Calu3 (cell line): ENCODE data around the gene MACO1. TPM values are rescaled to one million over a fixed set of nuclear protein-coding genes. Genes with fewer than 3 reads are reported as not detected.
A peak's percentile ranks its signal among the peaks of the same experiment; 100 is the strongest.
"Not testable (repeated sequence)": the region's sequence is repeated elsewhere in the genome, so short reads cannot be mapped to it uniquely, and the experiment has no call there.

Experiments used
- BruUV-seq: library from RNA; stranded (reverse); fragments of 400-500 nt; replicated peaks from 2 replicates; lab custom pipeline; 2021; lab: Mats Ljungman, UMichigan
- CTCF ChIA-PET: fragments of 300-600 bp; sonication (Branson Sonifier 250); formaldehyde crosslinking; loops from one replicate; lab custom pipeline; 2022; ENCODE audit warnings: antibody characterized with exemption; lab: Charles Lee
- DNase-seq: peaks from one replicate; pipeline ENCODE4 v3.0.0; 2022
- H3K27ac Mint-ChIP-seq: one replicate; pipeline ENCODE4 v1.8.0; 2022; ENCODE audit warnings: mixed read lengths; ENCODE audit not compliant: unreplicated experiment
- H3K27me3 Mint-ChIP-seq: one replicate; pipeline ENCODE4 v1.8.0; 2022; ENCODE audit warnings: mixed read lengths; ENCODE audit not compliant: unreplicated experiment
- H3K36me3 Mint-ChIP-seq: one replicate; pipeline ENCODE4 v1.8.0; 2022; ENCODE audit warnings: mild to moderate bottlenecking, moderate library complexity, mixed read lengths; ENCODE audit not compliant: insufficient read depth, unreplicated experiment
- H3K4me1 Mint-ChIP-seq: one replicate; pipeline ENCODE4 v1.8.0; 2022; ENCODE audit warnings: mild to moderate bottlenecking, low read depth, mixed read lengths; ENCODE audit not compliant: unreplicated experiment
- H3K4me3 Mint-ChIP-seq: one replicate; pipeline ENCODE4 v1.8.0; 2022; ENCODE audit warnings: mild to moderate bottlenecking, low read depth, moderate library complexity, mixed read lengths; ENCODE audit not compliant: unreplicated experiment
- H3K9me3 Mint-ChIP-seq: one replicate; pipeline ENCODE4 v1.8.0; 2022; ENCODE audit warnings: low read depth, mixed read lengths; ENCODE audit not compliant: unreplicated experiment
- intact Hi-C: fragments of 100-400 bp; cut with micrococcal nuclease; formaldehyde crosslinking; loops from one replicate; pipeline ENCODE4 v1.10.0; 2022; ENCODE audit not compliant: unreplicated experiment
- total RNA-seq: library from RNA; stranded (reverse); gene quantifications from 2 replicates; pipeline ENCODE4 v1.2.3, GENCODE V29; 2022
- TF ChIP-seq, protein P1 (sequence below): fragments of 200-600 bp; IDR thresholded peaks from one replicate; pipeline ENCODE4 v1.8.0; 2022; ENCODE audit warnings: antibody characterized with exemption; ENCODE audit not compliant: unreplicated experiment

MACO1 gene
- total RNA-seq, 1 experiment from 2014 or later, result 16.4 TPM

DNA sequence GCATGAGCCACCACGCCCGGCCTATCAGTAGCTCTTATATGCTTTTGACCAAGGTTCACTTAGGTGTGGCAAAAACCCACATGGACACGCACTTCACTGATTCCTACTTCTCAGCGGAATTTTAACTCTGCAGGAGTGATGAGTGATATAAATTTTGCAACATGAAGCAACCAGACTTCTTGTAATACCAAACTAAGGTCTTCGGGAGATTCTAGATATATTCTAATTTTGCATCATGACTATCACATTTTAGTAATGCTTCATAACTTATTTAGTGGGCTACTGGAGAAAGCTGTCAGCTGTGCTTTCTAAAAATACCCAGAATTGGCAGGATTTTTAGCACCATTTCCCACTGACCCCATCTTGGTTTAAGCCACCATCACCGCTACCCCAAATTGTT, 37.9 kb upstream of the MACO1 start:
- Mint-ChIP-seq H3K4me1 (no peaks in the 10 kb centered on the region), H3K4me3 (no peak overlapping the region), H3K9me3 (no peaks in the 10 kb centered on the region), H3K27ac (no peak overlapping the region), H3K27me3 (peaks cover 24% of the 10 kb centered on the region), H3K36me3 (no peaks in the 10 kb centered on the region)
- no peak for DNase-seq
- intact Hi-C loops, result no loop called here
- BruUV-seq, result no TSS peak
- TF ChIP-seq, protein P1, sequence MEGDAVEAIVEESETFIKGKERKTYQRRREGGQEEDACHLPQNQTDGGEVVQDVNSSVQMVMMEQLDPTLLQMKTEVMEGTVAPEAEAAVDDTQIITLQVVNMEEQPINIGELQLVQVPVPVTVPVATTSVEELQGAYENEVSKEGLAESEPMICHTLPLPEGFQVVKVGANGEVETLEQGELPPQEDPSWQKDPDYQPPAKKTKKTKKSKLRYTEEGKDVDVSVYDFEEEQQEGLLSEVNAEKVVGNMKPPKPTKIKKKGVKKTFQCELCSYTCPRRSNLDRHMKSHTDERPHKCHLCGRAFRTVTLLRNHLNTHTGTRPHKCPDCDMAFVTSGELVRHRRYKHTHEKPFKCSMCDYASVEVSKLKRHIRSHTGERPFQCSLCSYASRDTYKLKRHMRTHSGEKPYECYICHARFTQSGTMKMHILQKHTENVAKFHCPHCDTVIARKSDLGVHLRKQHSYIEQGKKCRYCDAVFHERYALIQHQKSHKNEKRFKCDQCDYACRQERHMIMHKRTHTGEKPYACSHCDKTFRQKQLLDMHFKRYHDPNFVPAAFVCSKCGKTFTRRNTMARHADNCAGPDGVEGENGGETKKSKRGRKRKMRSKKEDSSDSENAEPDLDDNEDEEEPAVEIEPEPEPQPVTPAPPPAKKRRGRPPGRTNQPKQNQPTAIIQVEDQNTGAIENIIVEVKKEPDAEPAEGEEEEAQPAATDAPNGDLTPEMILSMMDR, result no peak
- CTCF ChIA-PET, result no interaction called here

DNA sequence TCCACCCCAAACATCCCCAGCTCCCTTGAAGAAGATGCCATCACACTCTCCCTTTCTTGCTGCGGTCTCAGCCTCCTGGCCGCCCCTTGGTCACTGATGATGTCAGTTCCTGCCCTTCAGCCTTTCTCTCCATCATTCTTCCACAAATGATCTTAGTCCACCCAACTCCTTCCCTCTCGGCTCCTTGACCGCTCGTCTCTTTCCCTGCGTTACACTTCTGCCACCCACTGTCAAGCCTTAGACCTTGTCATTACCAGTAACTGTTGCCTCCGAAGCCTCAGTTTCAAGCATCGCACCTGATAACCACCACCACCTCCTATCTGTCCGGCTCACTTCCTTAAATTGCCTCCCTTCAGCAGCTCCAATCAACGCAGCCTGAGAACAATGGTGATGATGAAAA, 33.1 kb upstream of the MACO1 start:
- CTCF ChIA-PET, result interaction anchor here (0.6 kb wide), 1 partner anchor 102 kb away, joined by 3 read pairs; no protein-coding TSS in a partner anchor
- H3K36me3 Mint-ChIP-seq, DNase-seq, H3K9me3 Mint-ChIP-seq, H3K4me1 Mint-ChIP-seq, H3K27ac Mint-ChIP-seq, BruUV-seq, intact Hi-C loops, H3K4me3 Mint-ChIP-seq: not testable (repeated sequence)
- peaks cover 42% of the 10 kb centered on the region for H3K27me3 Mint-ChIP-seq

GRCh38 chr1:25398079-25398478, 32.6 kb upstream of the MACO1 start:
- H3K27ac Mint-ChIP-seq, intact Hi-C loops, DNase-seq, H3K4me3 Mint-ChIP-seq, BruUV-seq, H3K4me1 Mint-ChIP-seq, H3K36me3 Mint-ChIP-seq, CTCF ChIA-PET, H3K9me3 Mint-ChIP-seq: not testable (repeated sequence)
- peaks cover 48% of the 10 kb centered on the region for H3K27me3 Mint-ChIP-seq

DNA sequence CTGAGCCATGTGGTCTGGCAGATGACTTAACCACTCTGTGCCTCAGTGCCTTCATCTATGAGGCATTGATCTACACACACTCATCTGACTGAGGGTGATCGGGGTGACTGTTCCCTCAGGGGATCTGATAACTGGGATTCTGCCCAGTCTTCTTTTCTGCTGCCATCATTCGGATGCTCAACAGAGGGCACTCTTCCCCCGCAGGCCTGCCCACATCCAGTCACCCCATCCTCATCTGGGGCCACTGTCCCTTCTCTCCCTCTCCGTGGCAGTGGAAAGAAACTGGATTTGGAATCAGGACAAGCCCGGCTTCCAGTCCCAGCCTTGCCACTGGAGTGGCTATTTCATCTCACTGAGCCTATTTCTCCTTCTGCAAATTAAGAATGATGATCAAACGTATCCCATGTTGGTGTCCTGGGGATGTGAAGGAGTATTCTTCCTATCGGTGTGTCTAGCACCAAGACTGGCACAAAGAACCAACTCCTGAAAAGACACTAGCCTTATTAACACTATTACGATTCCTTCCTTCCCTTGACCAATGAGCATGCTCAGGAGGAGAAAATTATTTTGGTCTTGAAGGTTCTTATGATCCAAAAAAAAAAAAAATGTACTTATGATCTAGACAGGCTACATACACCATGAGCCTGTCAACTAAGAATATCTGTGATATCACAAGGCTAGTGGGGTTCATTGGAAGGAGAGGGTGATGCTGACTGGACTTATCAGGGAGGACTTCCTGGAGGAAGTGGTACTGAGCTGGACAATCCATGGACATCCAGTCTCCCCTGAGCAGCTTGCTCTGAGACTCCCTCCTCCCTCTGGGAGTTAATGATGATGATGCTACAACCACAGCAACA, 27.5 kb upstream of the MACO1 start:
- TF ChIP-seq, protein P1, result peak; percentile 22
- H3K4me1 Mint-ChIP-seq, H3K27ac Mint-ChIP-seq, H3K4me3 Mint-ChIP-seq, BruUV-seq, H3K9me3 Mint-ChIP-seq, intact Hi-C loops, H3K36me3 Mint-ChIP-seq: not testable (repeated sequence)
- H3K27me3 Mint-ChIP-seq, result peaks cover 38% of the 10 kb centered on the region
- CTCF ChIA-PET, result interaction anchor here (0.7 kb wide), 1 partner anchor 116 kb away, joined by 3 read pairs; no protein-coding TSS in a partner anchor
- DNase-seq, result peak; percentile 4

- DNase-seq, H3K4me1 Mint-ChIP-seq, H3K36me3 Mint-ChIP-seq, intact Hi-C loops, H3K27ac Mint-ChIP-seq, H3K9me3 Mint-ChIP-seq, CTCF ChIA-PET, BruUV-seq, H3K4me3 Mint-ChIP-seq: not testable (repeated sequence)
- peaks cover 24% of the 10 kb centered on the region for H3K27me3 Mint-ChIP-seq
Measured at GRCh38 chr1:25405731-25406305, 24.9 kb upstream of the MACO1 start.

DNA sequence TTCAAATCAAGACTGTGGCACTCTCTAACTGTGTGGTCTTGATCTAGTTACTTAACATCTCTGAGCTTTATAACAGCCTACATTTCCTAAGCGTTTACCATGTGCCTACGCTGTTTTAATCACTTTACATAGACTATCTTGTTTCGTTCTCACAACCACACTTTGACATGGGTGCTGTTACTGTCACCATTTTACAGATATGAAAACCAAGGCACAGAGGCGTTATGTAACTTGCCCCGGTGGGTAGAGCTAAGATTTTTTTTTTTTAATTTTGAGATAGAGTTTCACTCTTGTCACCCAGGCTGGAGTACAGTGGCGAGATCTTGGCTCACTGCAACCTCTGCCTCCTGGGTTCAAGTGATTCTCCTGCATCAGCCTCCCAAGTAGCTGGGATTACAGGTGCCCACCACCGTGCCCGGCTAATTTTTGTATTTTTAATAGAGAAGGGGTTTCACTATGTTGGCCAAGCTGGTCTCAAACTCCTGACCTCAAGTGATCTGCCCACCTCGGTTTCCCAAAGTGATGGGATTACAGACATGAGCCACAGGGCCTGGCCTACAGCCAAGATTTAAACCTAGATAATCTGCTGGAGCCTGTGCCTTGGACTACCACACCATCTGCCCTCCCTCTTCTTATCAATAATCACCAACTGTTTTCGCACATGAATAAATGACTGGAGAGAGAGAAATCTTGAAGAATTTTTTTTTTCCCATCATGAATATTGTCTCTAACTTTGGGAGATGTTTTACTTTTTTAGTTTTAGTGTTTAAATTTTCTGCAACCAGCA, 20.9 kb upstream of the MACO1 start:
- H3K4me1 Mint-ChIP-seq, CTCF ChIA-PET, H3K27me3 Mint-ChIP-seq, H3K9me3 Mint-ChIP-seq, BruUV-seq, intact Hi-C loops, H3K4me3 Mint-ChIP-seq, DNase-seq, H3K27ac Mint-ChIP-seq, H3K36me3 Mint-ChIP-seq: not testable (repeated sequence)

- intact Hi-C loops, H3K27ac Mint-ChIP-seq, BruUV-seq, H3K4me1 Mint-ChIP-seq, H3K27me3 Mint-ChIP-seq, CTCF ChIA-PET, H3K36me3 Mint-ChIP-seq, H3K4me3 Mint-ChIP-seq, DNase-seq, H3K9me3 Mint-ChIP-seq: not testable (repeated sequence)
Measured at GRCh38 chr1:25412872-25413623, 17.6 kb upstream of the MACO1 start.
